Neural cell (in vitro differentiated cells): ENCODE measurements around the gene TBX19. TPM values are rescaled to one million over a fixed set of nuclear protein-coding genes. Genes with fewer than 3 reads are reported as not detected.

Experiments
- H2AFZ ChIP-seq: fragments of 200-600, 300-800 bp; sonication (generic), shearing (Covaris generic); 2 replicates; pipeline ENCODE4 v1.6.0; 2014; ENCODE audit warnings: low read depth, mild to moderate bottlenecking, antibody characterized with exemption, low read length, moderate library complexity
- H3F3A ChIP-seq: fragments of 200-600 bp; shearing (Covaris generic); 2 replicates; pipeline ENCODE4 v1.6.1; 2016; ENCODE audit warnings: mild to moderate bottlenecking, moderate library complexity, mixed read lengths, antibody characterized with exemption, low read length; ENCODE audit not compliant: insufficient read depth, poor library complexity, severe bottlenecking
- H3K27ac ChIP-seq: fragments of 200-600, 300-800 bp; sonication (generic), shearing (Covaris generic); 2 replicates; pipeline ENCODE4 v1.5.1; 2014; ENCODE audit warnings: mild to moderate bottlenecking, low read length, moderate library complexity
- H3K27me3 ChIP-seq: fragments of 300-800, 200-600 bp; sonication (generic), shearing (Covaris generic); 2 replicates; pipeline ENCODE4 v1.6.0; 2014; ENCODE audit warnings: mild to moderate bottlenecking, low read depth, low read length, moderate library complexity; ENCODE audit not compliant: insufficient read depth
- H3K36me3 ChIP-seq: fragments of 300-800, 200-600 bp; sonication (generic), shearing (Covaris generic); 2 replicates; pipeline ENCODE4 v1.5.1; 2014; ENCODE audit warnings: mild to moderate bottlenecking, antibody characterized with exemption, low read length, moderate library complexity; ENCODE audit not compliant: insufficient read depth
- H3K4me2 ChIP-seq: fragments of 300-800, 200-600 bp; sonication (generic), shearing (Covaris generic); 2 replicates; pipeline ENCODE4 v1.6.0; 2014; ENCODE audit warnings: mild to moderate bottlenecking, low read length
- H3K4me3 ChIP-seq: fragments of 300-800, 200-600 bp; sonication (generic), shearing (Covaris generic); 2 replicates; pipeline ENCODE4 v1.5.1; 2014; ENCODE audit warnings: mild to moderate bottlenecking, low read length, moderate library complexity
- H3K79me2 ChIP-seq: fragments of 200-600 bp; shearing (Covaris generic); replicated peaks from 2 replicates; pipeline ENCODE4 v1.6.0; 2014; ENCODE audit warnings: mild to moderate bottlenecking, low read length, moderate library complexity; ENCODE audit not compliant: insufficient read depth
- H3K9ac ChIP-seq: fragments of 300-800, 200-600 bp; sonication (generic), shearing (Covaris generic); 2 replicates; pipeline ENCODE4 v1.6.1; 2016; ENCODE audit warnings: mild to moderate bottlenecking, low read length, mixed read lengths
- H3K9me2 ChIP-seq: fragments of 200-600 bp; shearing (Covaris generic); 2 replicates; pipeline ENCODE4 v1.6.1; 2016; ENCODE audit warnings: mild to moderate bottlenecking, low read length, mixed read lengths; ENCODE audit not compliant: insufficient read depth
- H3K9me3 ChIP-seq: fragments of 200-600, 300-800 bp; sonication (generic), shearing (Covaris generic); 2 replicates; pipeline ENCODE4 v1.6.1; 2016; ENCODE audit warnings: mild to moderate bottlenecking, mixed run types, low read length, moderate library complexity, mixed read lengths
- H4K20me1 ChIP-seq: fragments of 200-600 bp; shearing (Covaris generic); 2 replicates; pipeline ENCODE4 v1.6.1; 2016; ENCODE audit warnings: mild to moderate bottlenecking, mixed run types; ENCODE audit not compliant: insufficient read depth
- CTCF ChIP-seq: fragments of 450-650 bp; IDR thresholded peaks from 2 replicates; pipeline ENCODE4 v1.5.1; 2014; ENCODE audit warnings: antibody characterized with exemption, mild to moderate bottlenecking, moderate library complexity; ENCODE audit not compliant: poor library complexity, severe bottlenecking
- EP300 ChIP-seq: fragments of 450-650 bp; conservative IDR thresholded peaks from 2 replicates; pipeline ENCODE4 v1.6.1; 2014; ENCODE audit warnings: antibody characterized with exemption, mild to moderate bottlenecking, moderate library complexity; ENCODE audit not compliant: poor library complexity, severe bottlenecking
- EZH2 ChIP-seq: fragments of 200-600, 300-800 bp; shearing (Covaris generic), sonication (generic); IDR thresholded peaks from 2 replicates; pipeline ENCODE4 v1.6.1; 2014; ENCODE audit warnings: antibody characterized with exemption, low read length, borderline replicate concordance, mild to moderate bottlenecking; ENCODE audit not compliant: insufficient read depth, poor library complexity, severe bottlenecking
- MXI1 ChIP-seq: fragments of 450-650 bp; conservative IDR thresholded peaks from 2 replicates; pipeline ENCODE4 v1.6.1; 2014; ENCODE audit warnings: antibody characterized with exemption, mild to moderate bottlenecking; ENCODE audit not compliant: poor library complexity, severe bottlenecking
- POLR2AphosphoS5 ChIP-seq: IDR thresholded peaks from 2 replicates; pipeline ENCODE4 v1.6.1; 2012
- RAD21 ChIP-seq: fragments of 450-650 bp; conservative IDR thresholded peaks from 2 replicates; pipeline ENCODE4 v1.6.1; 2014; ENCODE audit warnings: antibody characterized with exemption, mild to moderate bottlenecking, moderate library complexity
- REST ChIP-seq: IDR thresholded peaks from 2 replicates; pipeline ENCODE4 v1.6.1; 2012; ENCODE audit warnings: borderline replicate concordance
- SMC3 ChIP-seq: fragments of 450-650 bp; conservative IDR thresholded peaks from 2 replicates; pipeline ENCODE4 v1.6.1; 2014; ENCODE audit warnings: antibody characterized with exemption, mild to moderate bottlenecking, moderate library complexity; ENCODE audit not compliant: poor library complexity
- TAF1 ChIP-seq: IDR thresholded peaks from 2 replicates; pipeline ENCODE4 v1.6.1; 2012; ENCODE audit warnings: low read depth
- polyA plus RNA-seq: library from polyadenylated mRNA; depleted of rRNA; stranded (reverse); fragments of >200 nt; gene quantifications from 2 replicates; pipeline ENCODE4 v1.2.3, GENCODE V29; 2014

TBX19 gene
- polyA plus RNA-seq, 1 donor from 2014 or later: 0.42 TPM

GRCh38 chr1:168344517-168344916, 63.8 kb downstream of the TBX19 start:
- no peak overlapping the region for H2AFZ ChIP-seq
- H3K9ac ChIP-seq: no peak overlapping the region
- H3K9me2 ChIP-seq: no peaks in the 10 kb centered on the region
- no peaks in the 10 kb centered on the region for H3K79me2 ChIP-seq
- H3K9me3 ChIP-seq: no peaks in the 10 kb centered on the region
- TF ChIP-seq RAD21: no peak
- no peaks in the 10 kb centered on the region for H3K36me3 ChIP-seq
- H3K27ac ChIP-seq: no peak overlapping the region
- no peaks in the 10 kb centered on the region for H3F3A ChIP-seq
- H3K27me3 ChIP-seq: no peaks in the 10 kb centered on the region
- H3K4me3 ChIP-seq: no peak overlapping the region
- no peak overlapping the region for H3K4me2 ChIP-seq
- H4K20me1 ChIP-seq: no peaks in the 10 kb centered on the region

- no peak overlapping the region for H3K27ac ChIP-seq
Observed at GRCh38 chr1:168345939-168346338, 65.3 kb downstream of the TBX19 start.

GRCh38 chr1:168347630-168348029, 67.0 kb downstream of the TBX19 start:
- H3K9me3 ChIP-seq: no peaks in the 10 kb centered on the region
- H3K27ac ChIP-seq: no peak overlapping the region
- H3F3A ChIP-seq: no peaks in the 10 kb centered on the region
- H3K9ac ChIP-seq: no peak overlapping the region
- TF ChIP-seq CTCF (no peak), RAD21 (no peak), EP300 (no peak), MXI1 (no peak), SMC3 (no peak), EZH2 (no peak), POLR2AphosphoS5 (no peak), REST (no peak), TAF1 (no peak)
- no peaks in the 10 kb centered on the region for H4K20me1 ChIP-seq
- H3K27me3 ChIP-seq: no peaks in the 10 kb centered on the region
- no peak overlapping the region for H3K4me2 ChIP-seq
- no peaks in the 10 kb centered on the region for H3K79me2 ChIP-seq
- no peak overlapping the region for H3K4me3 ChIP-seq
- no peak overlapping the region for H2AFZ ChIP-seq
- H3K9me2 ChIP-seq: no peaks in the 10 kb centered on the region
- H3K36me3 ChIP-seq: no peaks in the 10 kb centered on the region

More at GRCh38 chr1:168345939-168346338, 65.3 kb downstream of the TBX19 start:
- no peaks in the 10 kb centered on the region for H3K36me3 ChIP-seq
- no peaks in the 10 kb centered on the region for H4K20me1 ChIP-seq
- H3K9me2 ChIP-seq: no peaks in the 10 kb centered on the region
- no peak overlapping the region for H3K4me2 ChIP-seq
- no peak overlapping the region for H3K9ac ChIP-seq
- no peaks in the 10 kb centered on the region for H3K79me2 ChIP-seq
- H3K9me3 ChIP-seq: no peaks in the 10 kb centered on the region
- H3F3A ChIP-seq: no peaks in the 10 kb centered on the region
- no peak for TF ChIP-seq TAF1
- TF ChIP-seq EP300: no peak
- no peak for TF ChIP-seq EZH2
- no peaks in the 10 kb centered on the region for H3K27me3 ChIP-seq
- H3K4me3 ChIP-seq: no peak overlapping the region
- H2AFZ ChIP-seq: no peak overlapping the region
